Pulmonary artery endothelial cell (primary cell): ENCODE measurements around the gene PAGE1. TPM values are rescaled to one million over a fixed set of nuclear protein-coding genes. Genes with fewer than 3 reads are reported as not detected.
"Not testable (repeated sequence)": the region's sequence is repeated elsewhere in the genome, so short reads cannot be mapped to it uniquely, and the experiment has no call there.

ENCODE experiments used
- DNase-seq: peaks from one replicate; pipeline ENCODE4 v3.0.0-alpha.2; 2011; ENCODE audit warnings: low read depth, low spot score
- total RNA-seq: library from RNA; depleted of rRNA; stranded (reverse); fragments of >200 nt; gene quantifications from 2 replicates; pipeline ENCODE4 v1.2.3, GENCODE V29; 2014

The PAGE1 gene
- total RNA-seq = not detected in 2 replicates

DNA sequence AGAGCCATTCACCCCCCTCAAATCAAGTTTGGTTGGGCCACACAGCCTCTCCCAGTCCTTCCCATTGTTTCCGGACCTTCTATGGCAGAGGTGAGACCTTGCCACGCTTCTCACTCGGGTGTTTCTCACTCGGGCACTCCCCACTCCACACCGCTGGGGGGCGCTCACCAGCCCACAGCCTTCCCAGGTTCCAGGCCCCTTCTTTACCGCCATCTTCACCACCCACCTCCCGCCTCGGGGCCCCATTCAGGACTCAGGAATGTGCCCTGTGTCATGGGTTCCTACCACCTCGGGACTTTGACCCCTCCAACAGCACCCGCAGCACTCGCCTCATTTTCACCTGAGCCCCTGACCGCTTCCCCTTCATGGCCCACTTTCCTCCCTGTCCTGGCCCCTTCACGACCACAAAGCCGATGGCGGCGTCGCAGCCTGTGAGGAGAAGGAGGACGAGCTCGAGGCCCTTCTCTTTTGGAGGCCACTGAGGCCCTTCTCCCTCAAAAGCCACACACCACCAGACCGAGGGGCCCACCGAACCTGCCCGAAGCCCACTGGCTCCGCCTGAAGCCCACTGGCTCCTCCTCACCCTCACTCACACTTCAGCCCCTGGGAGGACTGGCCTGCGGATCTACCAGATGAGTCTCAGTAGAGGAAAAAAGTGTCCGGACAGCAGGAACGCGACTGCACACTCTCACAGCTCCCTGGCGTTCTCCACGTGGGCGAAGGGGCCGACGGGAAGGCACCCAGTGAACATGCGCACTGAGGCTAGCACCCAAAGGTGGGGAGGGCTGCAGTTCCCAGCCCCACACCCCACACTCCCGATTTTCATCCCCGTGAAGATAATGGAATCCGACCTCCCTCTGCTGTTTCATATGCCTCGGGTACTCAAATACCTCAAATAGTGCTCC, at the start of gene PAGE1:
TSS of gene PAGE1 (minus strand) at position 709 of the 905 bp plus-strand sequence. CDS start 1,214 bp downstream, outside the sequence.
- no peak for DNase-seq

GRCh38 chrX:49741501-49741900, 45.7 kb upstream of the PAGE1 start:
- not testable (repeated sequence) for DNase-seq

GRCh38 chrX:49727847-49728246, 32.1 kb upstream of the PAGE1 start:
- no peak for DNase-seq

- no peak for DNase-seq
Measured at GRCh38 chrX:49726966-49727365, 31.2 kb upstream of the PAGE1 start.

GRCh38 chrX:49725923-49726904, 30.4 kb upstream of the PAGE1 start:
- DNase-seq = no peak

DNA sequence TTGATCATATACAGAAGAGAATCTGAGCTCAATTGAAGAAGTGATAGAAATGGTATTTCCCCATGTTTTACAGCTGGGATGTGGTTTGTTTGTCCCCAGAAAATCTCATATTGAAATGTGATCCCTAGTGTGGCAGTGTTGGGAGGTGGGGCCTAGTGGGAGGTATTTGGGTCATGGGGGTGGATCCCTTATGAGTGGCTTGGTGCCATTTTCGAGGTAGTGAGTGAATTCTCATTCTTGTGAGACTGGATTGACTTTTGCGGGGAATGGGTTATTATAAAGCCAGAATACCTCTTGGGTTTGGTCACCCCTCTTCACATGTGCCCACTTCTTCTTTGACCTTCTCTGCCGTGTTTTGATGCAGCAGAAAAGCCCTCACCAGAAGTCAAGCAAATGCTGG, 29.6 kb upstream of the PAGE1 start:
- no peak for DNase-seq

- DNase-seq = not testable (repeated sequence)
Measured at GRCh38 chrX:49720106-49720505, 24.3 kb upstream of the PAGE1 start.

DNA sequence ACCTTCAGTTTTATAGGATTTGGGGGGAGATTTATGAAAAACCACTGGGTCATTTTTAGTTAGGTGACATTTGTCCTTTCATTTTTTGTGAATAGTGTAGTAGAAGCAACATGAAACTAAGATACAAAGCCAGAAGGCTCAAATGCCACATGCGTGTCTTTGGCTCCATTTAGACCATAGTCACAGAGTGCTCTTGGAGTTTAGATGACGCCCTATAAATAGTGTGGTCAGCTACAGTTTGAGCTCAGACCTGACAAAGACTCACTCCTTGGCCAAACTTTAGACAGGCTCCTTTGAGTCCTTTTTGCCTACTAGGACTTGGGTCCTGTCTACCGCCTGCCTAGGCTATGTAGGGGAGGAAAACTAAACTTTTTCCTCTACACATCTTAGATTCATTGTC, 16.8 kb upstream of the PAGE1 start:
- DNase-seq = no peak

DNA sequence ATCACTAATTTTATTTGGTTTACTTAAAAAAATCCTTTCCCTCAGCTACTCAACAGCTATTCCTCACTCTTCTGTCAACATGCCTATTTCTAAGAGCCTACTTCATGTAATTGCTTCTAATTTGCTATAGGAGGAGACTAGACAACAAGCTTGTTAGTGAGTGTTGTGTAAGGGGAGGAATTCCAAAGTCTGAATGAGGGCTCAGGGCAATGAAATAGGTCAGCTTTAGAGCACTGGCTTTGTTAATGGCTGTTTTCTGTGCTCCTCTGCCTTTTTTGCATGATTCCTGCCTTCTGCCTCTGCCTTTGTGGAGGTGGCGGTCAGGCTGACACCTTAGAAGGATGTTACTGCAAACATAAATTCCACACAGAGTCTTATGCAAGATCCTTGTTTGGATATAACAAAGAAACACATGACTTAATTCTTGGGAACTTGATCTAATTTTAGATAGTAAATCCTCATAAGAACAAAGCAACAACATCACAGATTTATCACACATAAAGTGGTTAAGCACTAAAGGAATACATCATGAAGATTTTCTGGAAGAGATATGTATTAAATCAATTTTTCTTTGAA, 15.0 kb upstream of the PAGE1 start:
- no peak for DNase-seq

DNA sequence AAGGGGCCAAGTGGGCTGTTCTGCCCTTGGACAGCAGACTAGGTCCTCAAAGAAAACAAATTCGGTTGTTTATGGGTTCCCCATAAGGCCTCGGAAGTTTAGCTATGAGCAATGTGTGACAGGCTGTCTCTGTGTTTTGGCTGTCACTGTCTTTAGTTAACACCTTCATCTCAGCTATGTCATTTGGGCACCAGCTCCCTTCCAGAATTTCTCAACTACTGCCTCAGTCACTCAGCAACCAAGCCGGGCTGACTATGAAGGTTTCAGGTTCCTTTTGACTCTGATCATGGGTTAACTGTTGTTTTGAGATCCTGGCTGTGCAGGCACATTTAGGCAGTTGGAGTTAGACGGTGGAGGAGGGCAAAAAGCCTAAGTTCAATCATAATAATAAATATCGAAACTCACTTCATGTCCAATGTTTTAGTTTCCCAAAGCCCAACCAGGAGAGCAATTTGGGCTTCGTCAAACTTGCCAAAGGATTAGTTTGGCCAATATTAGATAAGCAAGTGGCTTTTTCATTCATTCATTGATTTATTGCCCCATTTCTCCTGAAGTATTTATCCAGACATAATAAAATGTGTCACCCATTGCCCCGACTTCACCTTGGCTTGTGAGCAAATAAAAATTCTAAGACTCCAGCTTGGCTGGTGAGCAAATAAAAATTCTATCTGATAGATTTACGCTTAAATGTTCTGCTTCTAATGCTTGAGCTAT, 9.1 kb upstream of the PAGE1 start:
- DNase-seq = no peak

GRCh38 chrX:49701933-49702332, 6.1 kb upstream of the PAGE1 start:
- DNase-seq = no peak

DNA sequence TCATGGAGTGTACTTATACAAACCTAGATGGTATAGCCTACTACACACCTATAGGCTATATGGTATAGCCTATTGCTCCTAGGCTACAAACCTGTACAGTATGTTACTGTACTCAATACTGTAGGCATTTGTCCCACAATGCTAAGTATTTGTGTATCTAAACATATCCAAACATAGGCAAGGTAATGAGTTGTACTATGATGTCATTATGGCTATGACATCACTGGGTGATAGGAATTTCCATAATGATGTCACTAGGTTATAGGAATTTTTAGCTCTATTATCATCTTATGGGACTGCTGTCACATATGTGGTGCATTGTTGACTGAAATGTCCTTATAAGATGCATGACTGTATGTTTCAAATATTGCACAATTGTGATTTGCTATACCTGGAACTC, 5.5 kb upstream of the PAGE1 start:
- DNase-seq = no peak

GRCh38 chrX:49675075-49675719, 20.6 kb downstream of the PAGE1 start:
- no peak for DNase-seq

DNA sequence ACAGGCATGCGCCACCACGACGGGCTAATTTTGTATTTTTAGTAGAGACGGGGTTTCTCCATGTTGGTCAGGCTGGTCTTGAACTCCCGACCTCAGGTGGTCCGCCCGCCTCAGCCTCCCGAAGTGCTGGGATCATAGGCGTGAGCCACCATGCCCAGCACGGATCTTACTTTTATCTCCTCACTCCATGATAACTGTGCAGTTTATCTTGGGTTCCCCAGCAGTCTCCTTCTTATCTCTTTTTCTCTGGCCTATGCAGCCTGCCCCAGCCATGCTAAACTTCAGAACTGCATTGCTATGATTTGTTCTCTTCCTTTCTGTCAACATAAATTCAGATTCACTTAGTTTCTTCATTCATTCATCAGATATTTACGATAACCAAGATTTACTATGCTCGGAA, 22.4 kb downstream of the PAGE1 start:
- DNase-seq = no peak

DNA sequence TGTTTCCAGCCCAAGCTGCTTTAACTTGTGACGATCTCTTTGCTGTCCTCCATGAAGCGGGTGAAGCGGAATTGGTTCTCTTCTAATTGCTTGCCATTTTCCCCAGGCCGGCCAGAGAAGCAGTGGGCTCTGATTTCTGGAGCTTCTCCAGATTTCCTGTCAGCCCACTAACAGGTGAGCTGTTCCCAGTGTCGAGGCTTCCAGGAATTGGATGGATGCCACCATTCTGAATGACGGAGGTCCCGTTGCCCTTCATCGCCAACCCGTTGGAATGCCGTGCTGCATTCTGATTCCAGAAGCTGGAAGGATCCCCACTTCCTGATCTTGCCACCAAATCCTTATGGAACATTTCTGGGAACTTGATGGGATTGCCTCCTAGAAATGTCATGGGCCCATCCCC, 31.0 kb downstream of the PAGE1 start:
- no peak for DNase-seq

DNA sequence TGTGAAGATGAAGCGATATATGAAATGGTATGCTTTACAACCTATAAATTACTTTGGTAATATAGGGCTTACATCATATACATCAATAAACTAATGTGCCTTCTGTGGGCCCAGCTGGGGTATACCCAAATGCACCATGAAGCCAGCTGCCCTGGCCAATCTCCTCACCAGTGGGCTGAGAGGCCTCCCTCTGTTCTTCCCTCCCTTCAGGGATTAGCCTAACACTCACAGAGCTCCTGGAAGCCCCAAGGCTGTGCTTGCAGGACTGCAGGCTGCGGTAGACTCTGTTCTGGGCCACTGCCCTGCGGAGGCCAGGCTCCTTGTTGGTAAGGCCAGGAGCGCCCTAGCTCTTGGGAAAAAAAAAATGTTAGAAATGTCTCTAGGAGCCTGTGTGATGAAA, 33.9 kb downstream of the PAGE1 start:
- no peak for DNase-seq

- DNase-seq = no peak
Measured at GRCh38 chrX:49659771-49660170, 36.0 kb downstream of the PAGE1 start.

- DNase-seq = no peak
Measured at GRCh38 chrX:49656533-49656932, 39.3 kb downstream of the PAGE1 start.

GRCh38 chrX:49644991-49645637, 50.7 kb downstream of the PAGE1 start:
- no peak for DNase-seq
